ENCODE data around the gene GALNT9. TPM values are rescaled to one million over a fixed set of nuclear protein-coding genes. Genes with fewer than 3 reads are reported as not detected.

GALNT9 gene
- total and polyA plus RNA-seq, 2 experiments from 2014 or later: 0.33 to 1.4 TPM

GRCh38 chr12:132315507-132315906 lies 13.9 kb downstream of the GALNT9 start:
- H3K36me3 ChIP-seq (ENCODE audit: low read depth): no peaks in the 10 kb centered on the region
- no peaks in the 10 kb centered on the region for H3F3A ChIP-seq (ENCODE audit: insufficient read depth)
- no peak overlapping the region for H3K27ac ChIP-seq
- no peak overlapping the region for H3K9ac ChIP-seq
- DNase-seq: no peak
- peaks cover 29% of the 10 kb centered on the region for H3K27me3 ChIP-seq (replicated peaks; ENCODE audit: insufficient read depth)
- no peaks in the 10 kb centered on the region for H4K20me1 ChIP-seq (ENCODE audit: insufficient read depth)
- no peaks in the 10 kb centered on the region for H3K9me3 ChIP-seq (ENCODE audit: low read depth)
- no peaks in the 10 kb centered on the region for H3K79me2 ChIP-seq (ENCODE audit: insufficient read depth)
- 80 to 83% methylated on average over 19 of the region's 19 CpGs for WGBS, 2 experiments (ENCODE audit: low coverage in 1 of 2, low lambda C conversion rate in 2 of 2, missing lambda C conversion rate in 2 of 2)
- in situ Hi-C loops (cut with MboI): no loop called here
- no peak for TF ChIP-seq EZH2 (IDR thresholded peaks at IDR 0.05; ENCODE audit: insufficient read depth, poor library complexity, severe bottlenecking)
- TF ChIP-seq EZH2phosphoT487 (IDR thresholded peaks at IDR 0.05; ENCODE audit: insufficient read depth, low read depth): no peak
- no peak overlapping the region for H2AFZ ChIP-seq
- H3K9me2 ChIP-seq (ENCODE audit: insufficient read depth): no peaks in the 10 kb centered on the region
- H3K4me2 ChIP-seq (ENCODE audit: unreplicated experiment): no peak overlapping the region
- H3K4me1 ChIP-seq (ENCODE audit: insufficient read depth): no peaks in the 10 kb centered on the region
- H3K4me3 ChIP-seq: no peak overlapping the region

GRCh38 chr12:132314516-132315233 lies 14.7 kb downstream of the GALNT9 start:
- Histone ChIP-seq H3K4me2 (ENCODE audit: unreplicated experiment) (no peak overlapping the region), H2AFZ (no peak overlapping the region), H3K4me1 (ENCODE audit: insufficient read depth) (no peaks in the 10 kb centered on the region), H3K79me2 (ENCODE audit: insufficient read depth) (no peaks in the 10 kb centered on the region), H3F3A (ENCODE audit: insufficient read depth) (no peaks in the 10 kb centered on the region), H3K9me3 (ENCODE audit: low read depth) (no peaks in the 10 kb centered on the region), H3K36me3 (ENCODE audit: low read depth) (no peaks in the 10 kb centered on the region), H3K9me2 (ENCODE audit: insufficient read depth) (no peaks in the 10 kb centered on the region), H4K20me1 (ENCODE audit: insufficient read depth) (no peaks in the 10 kb centered on the region), H3K9ac (no peak overlapping the region), H3K27ac (no peak overlapping the region), H3K4me3 (no peak overlapping the region), H3K27me3 (replicated peaks; ENCODE audit: insufficient read depth) (peaks cover 26% of the 10 kb centered on the region)
- no peak for DNase-seq
- 73 to 74% methylated on average over 17 to 26 of the region's 26 CpGs for WGBS, 2 experiments (ENCODE audit: low coverage in 1 of 2, low lambda C conversion rate in 2 of 2, missing lambda C conversion rate in 2 of 2)
- no peak for TF ChIP-seq EZH2 (IDR thresholded peaks at IDR 0.05; ENCODE audit: insufficient read depth, poor library complexity, severe bottlenecking)
- no peak for TF ChIP-seq EZH2phosphoT487 (IDR thresholded peaks at IDR 0.05; ENCODE audit: insufficient read depth, low read depth)
- in situ Hi-C loops (cut with MboI): no loop called here

GRCh38 chr12:132314035-132314434 lies 15.4 kb downstream of the GALNT9 start:
- Histone ChIP-seq H3K9me3 (ENCODE audit: low read depth) (no peaks in the 10 kb centered on the region), H3K4me2 (ENCODE audit: unreplicated experiment) (no peak overlapping the region), H3K36me3 (ENCODE audit: low read depth) (no peaks in the 10 kb centered on the region), H2AFZ (no peak overlapping the region), H3K4me3 (no peak overlapping the region), H4K20me1 (ENCODE audit: insufficient read depth) (no peaks in the 10 kb centered on the region), H3K27me3 (replicated peaks; ENCODE audit: insufficient read depth) (peaks cover 20% of the 10 kb centered on the region), H3K9me2 (ENCODE audit: insufficient read depth) (no peaks in the 10 kb centered on the region), H3F3A (ENCODE audit: insufficient read depth) (no peaks in the 10 kb centered on the region), H3K9ac (no peak overlapping the region), H3K79me2 (ENCODE audit: insufficient read depth) (no peaks in the 10 kb centered on the region), H3K4me1 (ENCODE audit: insufficient read depth) (no peaks in the 10 kb centered on the region), H3K27ac (no peak overlapping the region)
- TF ChIP-seq EZH2 (IDR thresholded peaks at IDR 0.05; ENCODE audit: insufficient read depth, poor library complexity, severe bottlenecking): no peak
- TF ChIP-seq EZH2phosphoT487 (IDR thresholded peaks at IDR 0.05; ENCODE audit: insufficient read depth, low read depth): no peak
- no peak for DNase-seq
- in situ Hi-C loops (cut with MboI): no loop called here
- 68 to 71% methylated on average over 2 of the region's 2 CpGs for WGBS, 2 experiments (ENCODE audit: low coverage in 1 of 2, low lambda C conversion rate in 2 of 2, missing lambda C conversion rate in 2 of 2)

- no peaks in the 10 kb centered on the region for H3F3A ChIP-seq (ENCODE audit: insufficient read depth)
- 89 to 100% methylated on average over 1 of the region's 1 CpG for WGBS, 2 experiments (ENCODE audit: low coverage in 1 of 2, low lambda C conversion rate in 2 of 2, missing lambda C conversion rate in 2 of 2)
- no peaks in the 10 kb centered on the region for H3K9me2 ChIP-seq (ENCODE audit: insufficient read depth)
- H3K4me3 ChIP-seq: no peak overlapping the region
- no peak for DNase-seq
- no peaks in the 10 kb centered on the region for H3K4me1 ChIP-seq (ENCODE audit: insufficient read depth)
- no peak overlapping the region for H2AFZ ChIP-seq
- H3K36me3 ChIP-seq (ENCODE audit: low read depth): no peaks in the 10 kb centered on the region
- no peak overlapping the region for H3K9ac ChIP-seq
- no peaks in the 10 kb centered on the region for H3K79me2 ChIP-seq (ENCODE audit: insufficient read depth)
- no peak overlapping the region for H3K4me2 ChIP-seq (ENCODE audit: unreplicated experiment)
- no peaks in the 10 kb centered on the region for H3K9me3 ChIP-seq (ENCODE audit: low read depth)
- in situ Hi-C loops (cut with MboI): no loop called here
- H4K20me1 ChIP-seq (ENCODE audit: insufficient read depth): no peaks in the 10 kb centered on the region
- no peak overlapping the region for H3K27ac ChIP-seq
- H3K27me3 ChIP-seq (replicated peaks; ENCODE audit: insufficient read depth): peaks cover 23% of the 10 kb centered on the region
- TF ChIP-seq EZH2 (IDR thresholded peaks at IDR 0.05; ENCODE audit: insufficient read depth, poor library complexity, severe bottlenecking) (no peak), EZH2phosphoT487 (IDR thresholded peaks at IDR 0.05; ENCODE audit: insufficient read depth, low read depth) (no peak)
These were observed 16.2 kb downstream of the GALNT9 start for GRCh38 chr12:132313182-132313581.
